Activated CD4-positive, CD25-positive, alpha-beta regulatory T cell treated with anti-CD3 and anti-CD28 coated beads, Interleukin-2, amount 50 U/mL, for 16 hours (primary cell): ENCODE data around the gene MYMX.
"Not testable (repeated sequence)": the region's sequence is repeated elsewhere in the genome, so short reads cannot be mapped to it uniquely, and the experiment has no call there.

ENCODE experiments used
- DNase-seq: peaks from one replicate; pipeline ENCODE4 v3.0.0-alpha.2; 2020; ENCODE audit warnings: low read depth, low spot score

MYMX gene

GRCh38 chr6:44186635-44187025, 30.1 kb upstream of the MYMX start:
- DNase-seq: no peak

GRCh38 chr6:44188819-44189218, 27.9 kb upstream of the MYMX start:
- no peak for DNase-seq

GRCh38 chr6:44189257-44189656, 27.5 kb upstream of the MYMX start:
- no peak for DNase-seq

- DNase-seq: no peak
Measured at GRCh38 chr6:44190715-44191114, 26.0 kb upstream of the MYMX start.

GRCh38 chr6:44192428-44193041, 24.2 kb upstream of the MYMX start:
- no peak for DNase-seq

GRCh38 chr6:44193307-44193910, 23.3 kb upstream of the MYMX start:
- no peak for DNase-seq

GRCh38 chr6:44194326-44194725, 22.4 kb upstream of the MYMX start:
- DNase-seq: no peak

DNA sequence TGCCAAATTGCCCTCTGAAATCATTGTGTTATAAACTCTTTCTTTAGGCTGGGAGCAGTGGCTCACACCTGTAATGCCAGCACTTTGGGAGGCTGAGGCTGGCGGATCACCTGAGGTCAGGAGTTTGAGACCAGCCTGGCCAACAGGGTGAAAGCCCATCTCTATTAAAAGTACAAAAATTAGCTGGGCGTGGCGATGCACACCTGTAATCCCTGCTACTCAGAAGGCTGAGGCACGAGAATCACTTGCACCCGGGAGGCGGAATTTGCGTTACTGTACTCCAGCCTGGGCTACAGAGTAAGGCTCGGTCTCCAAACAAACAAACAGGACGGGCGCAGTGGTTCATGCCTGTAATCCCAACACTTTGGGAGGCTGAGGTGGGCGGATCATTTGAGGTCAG, 20.4 kb upstream of the MYMX start:
- DNase-seq: not testable (repeated sequence)

- DNase-seq: no peak
Measured at GRCh38 chr6:44198684-44199083, 18.0 kb upstream of the MYMX start.

DNA sequence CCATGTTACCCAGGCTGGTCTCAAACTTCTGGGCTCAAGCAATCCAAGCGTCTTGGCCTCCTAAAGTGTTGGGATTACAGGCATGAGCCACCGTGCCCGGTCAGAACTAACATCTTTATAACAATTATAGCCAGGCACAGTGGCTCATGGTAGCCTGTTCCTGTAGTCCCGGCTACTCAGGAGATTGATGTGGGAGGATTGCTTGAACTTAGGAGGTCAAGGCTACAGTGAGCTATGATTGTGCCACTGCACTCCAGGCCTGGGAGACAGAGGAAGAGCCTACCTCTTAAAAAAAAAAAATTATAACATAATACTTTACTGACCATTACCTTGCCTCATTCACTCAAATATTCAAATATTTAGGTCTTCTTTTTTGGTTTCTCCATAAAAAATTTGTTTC, 16.8 kb upstream of the MYMX start:
- DNase-seq: no peak

DNA sequence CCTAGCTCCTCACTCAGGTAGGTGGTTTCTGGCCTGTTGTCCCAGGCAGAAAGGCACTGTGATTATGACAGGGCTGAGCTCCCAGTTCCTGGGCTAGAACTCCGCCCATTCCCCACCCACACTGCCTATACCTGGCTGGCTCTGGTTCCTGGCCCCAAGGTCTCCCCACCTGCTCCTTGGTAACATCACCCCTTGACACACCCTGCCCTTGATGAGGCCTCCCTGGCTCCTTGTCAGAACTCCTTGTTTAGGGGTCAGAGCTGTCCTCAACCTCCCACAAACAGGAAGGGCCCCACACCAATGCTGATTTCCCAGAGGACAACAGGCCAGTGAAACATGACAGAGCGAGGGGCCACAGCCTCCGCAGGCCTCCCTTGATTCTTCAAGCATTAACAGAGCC, 15.5 kb upstream of the MYMX start:
- no peak for DNase-seq

GRCh38 chr6:44201638-44202303, 15.0 kb upstream of the MYMX start:
- DNase-seq: no peak

- no peak for DNase-seq
Measured at GRCh38 chr6:44202332-44202971, 14.3 kb upstream of the MYMX start.

DNA sequence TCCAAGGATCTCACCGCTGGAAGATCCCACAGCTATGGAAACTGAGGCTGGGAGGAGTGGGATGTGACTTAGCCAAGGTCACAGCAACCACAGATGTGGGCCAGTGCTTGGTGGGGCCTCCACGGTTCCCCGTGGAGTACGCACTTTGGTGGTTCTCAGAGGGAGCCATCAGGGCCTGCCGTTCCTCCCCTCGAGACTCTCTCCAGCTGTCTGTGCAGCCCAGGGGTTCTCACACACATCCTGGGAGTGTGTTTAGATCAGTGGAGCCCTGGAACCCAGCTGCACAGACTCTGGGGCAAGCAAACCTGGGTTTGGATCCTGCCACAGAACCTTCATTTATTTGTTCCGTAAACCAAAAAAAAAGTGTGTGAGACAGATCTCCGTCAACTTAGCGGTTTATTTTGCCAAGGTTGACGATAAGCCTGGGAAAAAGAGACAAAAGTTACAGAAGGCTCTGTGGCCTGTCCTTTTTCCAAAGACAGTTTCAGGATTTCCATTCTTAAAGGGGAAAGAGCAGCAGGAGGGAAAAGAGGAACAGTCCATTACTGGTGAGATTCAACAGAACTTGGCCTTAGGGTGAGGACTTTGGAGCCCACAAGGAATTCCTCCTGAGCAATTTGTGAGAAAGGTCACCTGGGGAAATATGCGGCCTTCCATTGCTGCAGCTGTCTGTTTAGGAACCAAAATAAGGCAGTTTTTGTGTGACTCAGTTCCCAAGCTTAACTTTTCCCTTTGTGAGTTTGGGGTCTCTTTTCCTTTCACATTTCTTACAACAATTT, 13.6 kb upstream of the MYMX start:
- no peak for DNase-seq

DNA sequence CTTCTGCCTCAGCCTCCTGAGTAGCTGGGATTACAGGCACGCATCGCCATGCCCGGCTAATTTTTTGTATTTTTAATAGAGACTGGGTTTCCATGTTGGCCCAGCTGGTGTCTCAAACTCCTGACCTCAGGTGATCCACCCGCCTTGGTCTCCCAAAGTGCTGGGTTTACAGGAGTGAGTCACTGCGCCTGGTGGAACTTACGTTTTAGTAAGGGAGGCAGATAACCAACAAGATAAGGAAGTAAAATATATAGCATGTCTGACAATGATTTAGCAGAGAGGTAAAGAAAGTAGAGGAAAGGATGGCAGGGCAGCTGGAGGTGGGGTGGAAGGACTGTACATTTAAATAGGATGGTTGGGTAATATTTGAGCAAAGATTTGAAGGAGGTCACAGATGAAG, 12.8 kb upstream of the MYMX start:
- DNase-seq: no peak

GRCh38 chr6:44207966-44208365, 8.8 kb upstream of the MYMX start:
- DNase-seq: no peak

- DNase-seq: no peak
Measured at GRCh38 chr6:44211284-44211683, 5.4 kb upstream of the MYMX start.

GRCh38 chr6:44214307-44214706, 2.4 kb upstream of the MYMX start:
- no peak for DNase-seq

DNA sequence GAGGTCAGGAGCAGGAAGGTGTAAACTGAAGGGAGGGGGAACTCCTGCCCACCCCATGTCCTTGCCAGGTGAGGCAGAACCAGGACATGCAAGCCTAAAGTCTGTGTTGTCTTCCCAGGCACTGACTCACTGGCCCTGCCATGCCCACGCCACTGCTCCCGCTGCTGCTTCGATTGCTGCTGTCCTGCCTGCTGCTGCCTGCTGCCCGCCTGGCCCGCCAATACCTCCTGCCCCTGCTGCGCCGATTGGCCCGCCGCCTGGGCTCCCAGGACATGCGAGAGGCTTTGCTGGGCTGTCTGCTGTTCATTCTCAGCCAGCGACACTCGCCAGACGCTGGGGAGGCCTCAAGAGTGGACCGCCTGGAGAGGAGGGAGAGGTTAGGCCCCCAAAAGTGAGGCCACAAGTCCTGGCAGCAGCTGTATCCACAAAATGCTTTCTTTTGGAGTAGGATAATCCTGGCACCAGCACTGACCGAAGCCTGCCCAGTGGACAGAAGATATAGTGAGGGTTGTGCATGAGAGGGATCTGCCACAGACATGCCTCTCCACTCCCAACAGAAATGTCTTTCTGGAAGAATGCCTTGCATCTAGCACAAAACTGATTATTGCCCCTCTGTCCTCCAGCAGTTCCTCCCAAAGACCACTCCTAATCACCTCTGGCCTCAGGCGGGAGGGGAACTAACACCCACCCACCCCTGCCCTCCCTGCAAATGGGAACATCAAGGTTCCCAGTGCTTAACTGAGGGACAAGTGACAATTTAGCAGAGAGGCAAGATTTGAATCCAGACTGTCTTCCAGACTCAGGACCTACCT, 812 bp downstream of the MYMX start:
- DNase-seq: no peak

DNA sequence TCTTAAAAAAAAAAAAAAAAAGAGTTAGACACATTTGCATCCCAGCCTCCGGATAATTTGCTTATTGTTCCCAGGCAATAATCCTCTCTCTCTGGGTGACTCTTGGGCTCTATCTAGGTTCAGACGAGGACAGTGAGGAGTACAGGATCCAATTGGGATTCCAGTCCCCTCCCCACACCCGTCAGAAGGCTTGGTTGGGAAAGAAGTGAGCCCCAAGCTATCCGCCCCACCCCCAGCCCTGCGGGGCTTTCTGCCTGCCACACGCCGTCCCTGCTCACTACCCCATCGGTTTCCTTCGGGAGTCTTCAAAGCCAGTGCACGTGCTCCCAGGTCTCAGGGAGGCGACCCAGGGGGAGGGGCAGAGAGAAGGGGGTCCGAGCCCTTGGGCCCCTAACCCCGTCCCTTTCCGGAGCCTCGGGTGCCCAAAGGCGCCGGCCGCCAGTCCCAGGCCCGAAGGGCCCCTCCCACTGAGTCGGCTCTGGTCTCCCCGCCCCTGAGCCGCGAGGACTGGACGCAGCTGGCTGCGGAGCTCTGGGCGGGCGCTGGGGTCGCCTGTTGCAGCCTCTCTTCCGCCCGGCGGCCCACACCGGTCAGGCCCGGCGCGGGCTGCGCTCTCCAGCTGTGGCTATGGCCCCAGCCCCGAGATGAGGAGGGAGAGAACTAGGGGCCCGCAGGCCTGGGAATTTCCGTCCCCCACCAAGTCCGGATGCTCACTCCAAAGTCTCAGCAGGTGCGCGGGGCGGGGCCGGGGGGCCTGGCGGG, 2.5 kb downstream of the MYMX start:
- DNase-seq: no peak
